Fibroblast of skin of left biceps (primary cell): Measurements from ENCODE around the gene QPRT.
"Not testable (repeated sequence)": the region's sequence is repeated elsewhere in the genome, so short reads cannot be mapped to it uniquely, and the experiment has no call there.

Source experiments
- DNase-seq, 2 experiments: peaks; one replicate each; pipeline ENCODE4 v3.0.0-alpha.2; 2013; ENCODE audit warnings: low read depth in 2 of 2

Gene QPRT

DNA sequence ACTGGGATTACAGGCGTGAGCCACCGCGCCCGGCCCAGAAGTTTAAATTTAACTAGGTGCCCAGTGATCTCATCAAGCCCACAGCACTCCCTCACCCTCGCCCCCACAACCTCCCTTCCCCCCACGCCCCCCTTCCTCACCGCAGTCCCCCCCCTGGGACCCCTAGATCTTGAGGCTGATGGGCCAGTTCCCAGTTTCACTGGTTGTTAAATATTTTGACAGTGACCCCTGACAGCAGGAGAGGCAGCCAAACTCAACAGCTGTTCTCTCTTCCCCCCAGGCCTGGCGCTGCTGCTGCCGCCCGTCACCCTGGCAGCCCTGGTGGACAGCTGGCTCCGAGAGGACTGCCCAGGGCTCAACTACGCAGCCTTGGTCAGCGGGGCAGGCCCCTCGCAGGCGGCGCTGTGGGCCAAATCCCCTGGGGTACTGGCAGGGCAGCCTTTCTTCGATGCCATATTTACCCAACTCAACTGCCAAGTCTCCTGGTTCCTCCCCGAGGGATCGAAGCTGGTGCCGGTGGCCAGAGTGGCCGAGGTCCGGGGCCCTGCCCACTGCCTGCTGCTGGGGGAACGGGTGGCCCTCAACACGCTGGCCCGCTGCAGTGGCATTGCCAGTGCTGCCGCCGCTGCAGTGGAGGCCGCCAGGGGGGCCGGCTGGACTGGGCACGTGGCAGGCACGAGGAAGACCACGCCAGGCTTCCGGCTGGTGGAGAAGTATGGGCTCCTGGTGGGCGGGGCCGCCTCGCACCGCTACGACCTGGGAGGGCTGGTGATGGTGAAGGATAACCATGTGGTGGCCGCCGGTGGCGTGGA, 15.6 kb downstream of the QPRT start:
- DNase-seq = no peak

DNA sequence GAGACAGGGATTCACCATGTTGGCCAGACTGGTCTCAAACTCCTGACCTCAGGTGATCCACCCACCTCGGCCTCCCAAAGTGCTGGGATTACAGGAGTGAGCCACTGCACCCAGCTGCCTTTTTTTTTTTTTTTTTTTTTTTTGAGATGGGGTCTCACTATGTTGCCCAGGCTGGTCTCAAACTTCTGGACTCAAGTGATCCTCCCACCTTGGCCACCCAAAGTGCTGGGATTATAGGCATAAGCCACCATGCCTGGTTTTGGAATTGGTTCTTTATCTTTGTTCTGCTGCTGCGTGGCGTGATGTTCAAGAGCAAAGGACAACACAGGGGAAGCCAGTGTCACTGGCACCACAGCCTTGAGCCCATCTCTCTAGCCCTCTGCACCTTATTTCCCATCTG, 16.7 kb downstream of the QPRT start:
- not testable (repeated sequence) for DNase-seq

DNA sequence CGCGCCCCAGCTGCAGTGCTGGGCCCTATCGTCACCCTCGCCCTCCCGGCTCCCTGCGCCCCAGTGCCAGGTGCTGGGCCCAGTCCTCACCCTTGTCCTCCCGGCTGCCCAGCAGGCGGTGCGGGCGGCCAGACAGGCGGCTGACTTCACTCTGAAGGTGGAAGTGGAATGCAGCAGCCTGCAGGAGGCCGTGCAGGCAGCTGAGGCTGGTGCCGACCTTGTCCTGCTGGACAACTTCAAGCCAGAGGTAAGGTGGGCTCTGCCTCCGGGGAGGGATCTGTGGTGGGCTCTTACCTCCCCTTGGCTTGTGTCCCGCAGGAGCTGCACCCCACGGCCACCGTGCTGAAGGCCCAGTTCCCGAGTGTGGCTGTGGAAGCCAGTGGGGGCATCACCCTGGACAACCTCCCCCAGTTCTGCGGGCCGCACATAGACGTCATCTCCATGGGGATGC, 17.9 kb downstream of the QPRT start:
- DNase-seq = no peak

DNA sequence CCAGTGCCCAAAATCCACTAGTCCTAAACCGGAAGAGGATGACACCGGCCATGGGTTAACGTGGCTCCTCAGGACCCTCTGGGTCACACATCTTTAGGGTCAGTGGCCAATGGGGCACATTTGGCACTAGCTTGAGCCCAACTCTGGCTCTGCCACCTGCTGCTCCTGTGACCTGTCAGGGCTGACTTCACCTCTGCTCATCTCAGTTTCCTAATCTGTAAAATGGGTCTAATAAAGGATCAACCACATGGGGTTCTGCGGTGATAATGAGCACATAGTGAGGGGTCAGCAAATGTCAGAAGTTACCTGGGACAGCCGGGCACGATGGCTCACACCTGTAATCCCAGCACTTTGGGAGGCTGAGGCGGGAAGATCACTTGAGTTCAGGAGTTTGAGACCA, 18.4 kb downstream of the QPRT start:
- no peak for DNase-seq

DNA sequence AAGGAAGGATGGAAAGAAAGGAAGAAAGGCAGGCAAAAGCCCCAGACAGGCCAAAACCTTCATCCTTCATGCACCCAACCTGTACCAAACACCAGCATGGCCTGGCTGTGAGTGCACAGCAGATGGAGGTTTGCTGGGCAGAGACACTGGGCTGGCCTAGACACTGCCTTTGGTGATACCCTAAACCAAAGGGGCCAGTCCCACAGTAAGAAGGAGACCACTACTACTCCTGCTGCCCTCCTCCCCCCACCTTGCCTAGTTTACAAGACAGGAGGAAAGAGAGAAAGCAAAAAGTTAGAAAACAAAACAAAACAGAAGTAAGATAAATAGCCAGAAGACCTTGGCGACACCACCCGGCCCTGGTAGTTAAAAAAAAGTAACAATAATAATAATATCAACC, 19.1 kb downstream of the QPRT start:
- DNase-seq = no peak

DNA sequence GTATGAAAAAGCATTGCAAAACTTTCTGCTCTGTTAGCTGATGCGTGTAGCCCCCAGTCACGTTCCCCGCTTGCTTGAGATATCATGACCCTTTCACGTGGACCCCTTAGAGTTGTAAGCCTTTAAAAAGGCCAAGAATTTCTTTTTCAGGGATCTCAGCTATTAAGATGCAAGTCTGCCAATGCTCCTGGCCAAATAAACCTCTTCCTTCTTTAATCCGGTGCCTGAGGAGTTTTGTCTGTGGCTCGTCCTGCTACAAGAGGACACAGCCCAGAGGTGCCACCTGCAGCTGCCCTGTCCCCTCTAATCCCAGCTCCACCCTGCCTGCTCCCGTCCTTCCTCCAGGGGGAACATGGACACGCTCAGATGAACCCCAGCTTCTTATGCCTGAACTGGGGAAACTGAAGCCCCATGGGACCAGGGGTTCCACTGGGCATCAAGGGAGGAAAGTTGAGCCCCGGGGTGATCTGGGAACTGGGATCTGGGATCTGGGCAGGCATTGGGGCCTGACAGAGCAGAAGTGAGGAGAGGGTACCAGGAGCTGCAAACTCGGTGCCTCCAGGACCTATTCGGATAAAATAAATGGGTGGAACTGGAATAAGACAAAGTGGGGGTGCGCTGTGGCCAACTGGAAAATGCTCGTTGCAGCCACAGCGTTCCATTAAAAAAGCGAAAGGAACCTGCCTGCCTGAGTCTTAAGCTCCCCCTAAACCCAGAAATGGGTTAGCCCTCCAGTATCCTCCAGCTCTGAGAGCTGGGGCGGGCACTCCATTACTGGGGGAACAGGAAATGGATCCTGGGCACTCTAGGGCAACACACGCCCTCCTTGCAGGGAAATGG, 19.7 kb downstream of the QPRT start:
- no peak for DNase-seq

DNA sequence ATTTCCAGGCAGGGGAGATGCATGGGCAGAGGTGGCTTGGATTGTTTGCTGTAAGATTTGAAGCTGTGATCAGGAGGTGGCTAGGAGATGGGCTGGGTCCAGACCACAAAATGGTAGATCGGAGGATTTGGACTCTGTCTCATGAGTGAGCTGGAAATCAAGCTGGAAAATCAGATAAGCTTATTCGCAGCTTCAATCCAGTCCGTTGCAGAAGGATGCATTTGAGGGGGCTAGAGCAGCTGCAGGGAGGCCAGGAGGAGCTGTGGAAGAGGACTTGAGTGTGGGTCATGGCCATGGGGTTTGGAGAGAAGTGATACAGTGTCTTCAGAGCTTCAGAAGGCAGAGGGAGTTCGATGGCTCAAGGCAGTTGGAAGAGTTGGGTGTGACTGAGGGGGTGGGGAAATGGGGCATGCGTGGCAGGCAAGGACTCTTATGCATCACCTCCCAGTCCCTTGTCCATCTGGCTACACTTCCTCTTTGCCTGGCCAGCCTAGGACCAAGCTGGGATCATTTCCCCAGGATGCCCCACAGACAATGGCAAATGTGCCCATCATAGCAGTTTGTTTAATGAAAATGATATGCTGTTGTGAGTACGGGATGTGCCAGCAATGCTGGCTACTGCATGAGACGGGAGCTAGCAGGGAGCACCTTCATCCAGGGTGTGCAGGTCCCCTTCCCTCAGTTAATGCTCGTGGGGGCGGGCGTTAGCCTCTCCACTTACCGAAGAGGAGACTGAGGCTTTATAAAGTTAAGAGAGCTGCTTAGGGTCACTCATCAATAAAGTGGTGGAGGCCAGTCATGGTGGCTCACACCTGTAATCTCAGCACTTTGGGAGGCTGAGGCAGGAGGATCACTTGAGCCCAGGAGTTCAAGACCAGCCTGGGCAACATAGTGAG, 20.6 kb downstream of the QPRT start:
- no peak for DNase-seq

DNA sequence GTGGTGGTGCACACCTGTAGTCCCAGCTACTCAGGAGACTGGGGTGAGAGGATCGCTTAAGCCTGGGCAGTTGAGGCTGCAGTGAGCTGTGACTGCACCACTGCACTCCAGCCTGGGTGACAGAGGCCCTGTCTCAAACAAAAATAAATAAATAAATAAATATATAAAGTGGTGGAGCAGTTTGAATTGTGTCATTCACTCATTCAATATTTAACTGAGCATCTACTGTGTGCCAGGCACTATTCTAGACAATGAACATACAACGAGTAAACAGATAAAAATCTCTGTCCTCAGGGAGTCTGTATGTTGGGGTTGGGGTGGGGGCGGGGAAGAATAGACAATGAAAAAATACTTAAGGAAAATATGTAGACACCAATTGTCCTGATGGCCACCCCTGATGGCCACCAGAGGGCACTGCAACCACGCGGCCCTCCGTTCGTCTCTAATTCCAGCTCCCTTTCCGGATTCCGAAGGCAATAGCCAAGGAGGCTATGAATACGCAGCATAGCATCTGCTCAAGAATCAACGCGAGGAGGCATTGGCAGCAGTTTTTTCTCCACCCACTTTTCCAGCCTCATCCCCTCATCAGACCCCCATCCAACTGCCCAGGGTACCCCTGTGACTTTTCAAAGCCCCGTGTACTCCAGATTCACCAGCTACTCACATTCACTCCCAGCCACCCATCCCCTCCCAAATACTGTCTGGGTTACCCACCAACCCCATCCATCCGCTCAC, 21.4 kb downstream of the QPRT start:
- peak; percentile 53 to 54 for DNase-seq

DNA sequence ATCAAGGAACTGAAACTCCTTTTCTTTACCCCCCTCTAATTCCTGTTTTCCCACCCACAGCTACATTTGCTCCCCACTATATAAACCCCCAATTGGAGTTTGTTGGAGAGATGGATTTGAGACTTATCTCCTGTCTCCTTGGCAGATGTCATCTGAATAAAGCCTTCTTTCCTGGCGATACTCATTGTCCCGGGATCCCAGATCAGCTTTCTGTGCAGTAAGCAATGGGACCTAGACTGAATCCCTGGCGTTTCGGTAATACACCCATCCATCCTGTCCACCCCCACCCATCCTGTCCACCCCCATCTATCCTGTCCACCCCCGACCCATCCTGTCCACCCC, 22.2 kb downstream of the QPRT start:
- DNase-seq = no peak

DNA sequence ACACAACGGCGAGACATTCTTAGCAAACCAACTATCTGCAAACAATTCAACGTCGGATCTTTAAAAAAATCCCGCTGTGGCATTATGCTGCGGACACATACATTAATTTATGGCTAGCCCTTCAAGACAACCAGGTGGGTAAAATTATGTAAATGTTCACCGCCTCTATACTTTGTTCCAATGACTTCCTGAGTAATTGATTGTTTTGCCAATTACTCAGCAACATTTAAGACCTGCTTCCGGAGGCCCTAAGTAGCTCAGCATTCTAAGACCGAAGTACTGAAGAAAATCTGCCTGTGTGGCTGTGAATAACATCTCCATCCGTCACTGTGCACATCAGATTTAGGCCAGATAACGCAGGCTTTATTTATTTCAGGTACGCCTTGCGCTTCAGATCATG, 23.3 kb downstream of the QPRT start:
- no peak for DNase-seq

DNA sequence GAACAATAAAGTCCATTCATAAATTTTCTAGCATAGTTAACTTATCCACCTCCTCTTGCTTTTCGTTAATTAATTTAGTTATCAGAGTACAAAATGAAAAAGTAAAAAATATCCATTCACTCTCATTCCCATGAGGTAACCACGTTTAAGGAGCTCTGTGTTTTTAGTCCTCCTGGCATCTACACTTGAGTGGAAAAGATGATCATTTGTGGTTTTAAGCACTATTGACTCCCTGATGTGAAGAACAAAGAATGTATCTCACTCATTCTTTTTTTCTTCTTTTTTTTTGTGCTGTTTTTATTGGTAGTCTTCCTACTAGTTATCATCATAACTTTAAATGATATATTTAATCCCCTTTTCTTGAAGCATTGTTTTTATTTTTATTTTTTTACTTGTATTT, 26.1 kb downstream of the QPRT start:
- DNase-seq = no peak

DNA sequence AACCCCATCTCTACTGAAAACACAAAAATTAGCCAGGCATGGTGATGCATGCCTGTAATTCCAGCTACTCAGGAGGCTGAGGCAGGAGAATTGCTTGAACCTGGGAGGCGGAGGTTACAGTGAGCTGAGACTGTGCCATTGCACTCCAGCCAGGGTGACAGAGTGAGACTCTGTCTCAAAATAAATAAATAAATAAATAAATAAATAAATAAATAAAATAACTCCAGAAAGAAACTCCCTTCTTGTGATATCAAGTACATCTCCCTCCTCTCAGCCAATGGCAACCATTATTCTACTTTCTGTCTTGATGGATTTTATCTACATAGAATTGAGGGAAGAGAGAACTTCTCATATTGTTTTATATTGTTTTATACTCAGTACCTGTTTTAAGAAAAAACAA, 28.2 kb downstream of the QPRT start:
- DNase-seq = not testable (repeated sequence)

DNA sequence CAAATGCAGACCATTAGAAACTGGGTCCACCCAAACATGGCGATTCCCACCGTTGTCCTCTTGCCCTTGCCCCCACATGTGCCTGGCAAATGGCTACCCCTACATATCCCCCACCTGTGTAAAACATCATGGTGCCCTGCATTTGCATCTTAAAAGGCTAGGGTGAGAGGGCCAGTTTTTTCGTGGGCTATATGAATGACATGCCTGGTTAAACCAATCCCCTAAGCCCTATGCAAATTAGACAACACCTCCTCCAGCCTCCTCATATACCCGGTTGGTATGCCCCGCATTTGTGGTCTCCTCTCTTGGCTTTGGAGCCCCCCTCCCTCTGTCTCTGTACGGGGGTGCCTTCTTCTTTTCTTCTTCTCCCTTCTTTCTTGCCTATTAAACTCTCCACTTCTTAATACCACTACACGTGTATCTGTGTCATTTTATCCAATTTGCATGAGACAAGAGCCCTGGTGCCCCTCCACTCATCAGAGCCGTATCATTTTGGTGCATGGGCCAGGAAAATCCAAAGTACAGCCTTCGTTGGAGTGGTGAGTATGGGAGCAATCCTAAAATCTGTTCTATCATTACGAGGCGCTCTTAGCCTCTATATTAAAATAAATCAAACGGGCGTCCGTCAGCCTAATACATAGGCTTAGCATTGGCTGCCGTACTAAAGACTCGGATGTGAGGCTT, 30.1 kb downstream of the QPRT start:
- no peak for DNase-seq

DNA sequence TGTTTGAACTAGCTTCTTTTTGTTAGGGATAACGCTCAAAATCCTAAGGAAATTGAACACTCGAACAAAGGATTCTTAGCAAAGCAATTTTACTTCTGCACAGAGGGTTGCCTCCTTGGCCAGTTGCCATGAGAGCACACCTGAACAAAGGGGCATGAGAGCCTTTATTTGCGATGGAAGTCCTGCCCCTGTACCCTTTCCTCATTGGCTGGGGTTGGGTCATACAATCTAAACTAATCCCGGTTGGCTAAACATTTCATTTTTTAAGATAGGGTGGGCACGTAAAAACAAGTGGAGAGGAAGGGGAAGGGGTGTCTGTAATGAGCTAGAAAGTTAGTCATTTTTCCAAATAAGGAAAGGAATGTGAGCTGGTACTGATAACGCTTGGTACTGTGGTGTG, 30.7 kb downstream of the QPRT start:
- DNase-seq = not testable (repeated sequence)

DNA sequence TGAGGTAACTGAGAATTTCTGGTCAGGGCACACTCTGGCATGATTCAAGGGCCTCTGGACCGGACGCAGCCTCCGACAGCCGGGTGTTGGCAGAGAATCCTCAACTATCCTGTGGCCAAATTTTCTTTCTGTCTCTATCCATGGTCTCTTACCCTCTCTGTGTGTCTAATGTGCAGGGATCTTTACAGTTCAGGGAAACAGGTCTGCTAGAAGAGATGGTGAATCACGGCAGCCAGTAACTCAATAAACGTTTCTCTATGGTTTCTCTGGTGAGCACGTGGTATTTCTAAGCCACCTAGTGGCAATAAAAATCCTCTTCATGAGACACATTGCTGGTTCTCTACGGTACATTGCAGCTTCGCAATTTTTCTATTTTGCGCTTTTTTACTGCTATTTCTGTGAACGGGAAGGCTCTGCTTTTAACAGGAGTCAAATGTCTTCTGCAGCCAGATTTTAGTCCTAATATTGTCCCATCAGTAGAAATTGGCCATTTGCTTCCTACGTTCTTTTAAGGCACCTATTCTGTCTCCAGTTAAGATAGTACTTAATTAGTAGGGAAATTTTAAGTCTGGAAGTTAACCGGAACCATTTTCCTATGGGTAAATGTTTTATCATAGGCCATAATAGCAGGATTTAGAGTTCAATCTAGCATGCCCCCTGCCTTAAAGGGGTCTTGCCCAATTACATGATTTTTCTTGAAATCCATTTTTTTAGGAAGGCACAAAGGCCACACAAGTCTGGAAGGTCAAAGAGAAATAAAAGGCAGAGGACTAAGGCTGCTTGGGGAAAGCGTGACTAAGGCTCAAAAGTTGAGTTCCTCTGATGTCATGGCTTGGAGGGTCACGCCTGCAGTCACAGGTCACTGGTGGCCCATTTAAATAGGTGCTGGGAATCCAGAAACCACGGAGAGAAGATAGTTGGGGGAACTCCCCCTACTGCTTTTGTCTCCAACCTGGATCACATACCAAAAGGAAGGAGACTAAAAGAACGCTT, 31.5 kb downstream of the QPRT start:
- DNase-seq = peak; percentile 31 to 42

DNA sequence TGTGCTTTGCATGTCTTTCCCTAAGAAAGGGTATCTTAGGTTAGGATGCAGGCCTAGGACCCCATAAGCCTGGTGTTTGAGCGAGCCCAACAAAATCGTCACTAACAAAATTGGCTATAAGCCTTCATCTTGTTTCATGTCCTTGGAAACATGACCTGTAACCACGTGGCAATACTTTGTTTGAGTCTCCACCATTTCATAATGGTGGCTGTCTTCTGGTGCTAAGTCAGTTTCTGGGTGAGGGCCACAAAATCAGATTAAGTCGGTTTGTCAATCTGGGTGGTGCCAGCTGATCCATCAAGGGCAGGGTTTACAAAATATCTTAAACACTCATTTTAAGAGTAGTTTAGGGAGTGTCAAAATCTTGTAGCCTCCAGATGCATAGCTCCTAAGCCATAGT, 33.8 kb downstream of the QPRT start:
- DNase-seq = no peak

DNA sequence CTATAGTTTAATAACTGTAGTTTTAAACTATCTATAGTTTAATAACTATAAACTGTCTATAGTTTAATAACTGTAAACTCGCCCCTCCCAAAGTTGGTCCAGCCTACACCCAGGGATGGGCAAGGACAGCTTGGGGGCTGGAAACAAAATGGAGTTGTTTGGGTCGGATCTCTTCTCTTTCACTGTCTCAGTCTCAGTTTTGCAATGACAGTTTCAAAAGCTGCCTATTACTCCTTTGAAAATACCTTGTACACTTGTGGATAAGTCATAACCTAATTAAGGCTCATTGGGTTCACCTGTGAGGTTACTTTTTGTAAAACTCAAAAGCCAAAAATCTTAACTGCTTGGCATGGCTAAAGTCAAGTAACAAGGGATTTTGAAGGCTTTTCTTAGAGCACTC, 35.4 kb downstream of the QPRT start:
- DNase-seq = no peak

DNA sequence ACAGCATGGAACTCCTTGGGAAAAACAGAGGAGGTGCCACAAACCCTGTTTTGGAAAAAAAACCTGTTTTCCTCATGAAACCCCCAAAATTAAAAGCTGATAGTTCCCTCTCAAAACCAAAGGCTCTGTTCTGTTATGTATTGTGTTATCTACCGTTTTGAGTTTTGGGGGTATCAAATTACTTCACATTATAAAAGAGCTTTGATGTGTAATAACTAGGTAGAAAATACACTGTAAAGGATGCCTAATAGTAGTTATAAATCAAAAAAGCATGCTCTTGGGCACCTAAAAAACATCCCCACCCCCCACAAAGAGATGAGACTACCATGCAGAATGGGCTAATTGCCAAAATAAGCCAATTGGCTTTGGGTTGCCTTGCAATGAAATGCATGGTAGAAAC, 36.0 kb downstream of the QPRT start:
- no peak for DNase-seq

DNA sequence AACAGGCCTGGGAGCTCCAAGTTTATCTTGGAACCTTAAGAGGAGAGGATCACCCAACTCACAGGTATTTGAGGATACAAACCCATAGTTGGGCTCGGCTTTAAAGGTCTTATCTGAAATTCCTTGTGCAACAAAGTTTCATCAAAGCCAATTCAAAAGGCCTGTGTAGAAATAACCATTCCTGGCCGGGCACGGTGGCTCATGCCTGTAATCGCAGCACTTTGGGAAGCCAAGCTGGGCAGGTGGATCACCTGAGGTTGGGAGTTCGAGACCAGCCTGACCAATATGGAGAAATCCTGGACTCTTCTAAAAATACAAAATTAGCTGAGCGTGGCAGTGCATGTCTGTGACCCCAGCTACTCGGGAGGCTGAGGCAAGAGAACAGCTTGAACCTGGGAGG, 38.1 kb downstream of the QPRT start:
- no peak for DNase-seq

DNA sequence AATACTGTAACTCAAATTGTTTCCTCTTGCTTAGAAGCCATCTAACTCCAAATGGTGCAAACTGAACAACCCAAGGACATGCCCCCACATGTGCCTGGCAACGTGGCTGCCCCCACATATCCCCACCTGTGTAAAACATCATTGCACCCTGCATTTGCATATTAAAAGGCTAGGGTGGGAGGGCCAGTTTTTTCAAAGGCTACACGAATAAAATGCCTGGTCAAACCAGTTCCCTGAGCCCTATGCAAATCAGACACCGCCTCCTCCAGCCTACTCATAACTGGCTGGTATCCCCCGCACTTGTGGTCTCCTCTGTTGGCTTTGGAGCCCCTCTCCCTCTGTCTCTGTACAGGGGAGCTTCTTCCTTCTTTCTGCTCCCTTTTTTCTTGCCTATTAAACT, 40.1 kb downstream of the QPRT start:
- no peak for DNase-seq
